IPS-NIHi7 (cell line): ENCODE measurements around the gene PROSER3.
A peak's percentile ranks its signal among the peaks of the same experiment; 100 is the strongest.

Experiments used
- DNase-seq: peaks from one replicate; pipeline ENCODE4 v3.0.0; 2012; ENCODE audit warnings: mixed read lengths; ENCODE audit errors: extremely low spot score

PROSER3 gene

GRCh38 chr19:35775298-35776101 is 17.5 kb downstream of the PROSER3 start, which contains the start of gene ARHGAP33:
Gene ARHGAP33, plus strand, starts transcription at chr19:35775564. Its CDS starts 95 bp downstream, at chr19:35775659.
- peak; percentile 97 for DNase-seq

- no peak for DNase-seq
These were observed 18.3 kb downstream of the PROSER3 start for GRCh38 chr19:35776102-35776788.

- DNase-seq: peak; percentile 56
These were observed 19.3 kb downstream of the PROSER3 start for GRCh38 chr19:35777086-35777841.

- DNase-seq: no peak
These were observed 20.0 kb downstream of the PROSER3 start for GRCh38 chr19:35777961-35778360.

GRCh38 chr19:35779033-35779432 is 21.1 kb downstream of the PROSER3 start:
- no peak for DNase-seq

- DNase-seq: no peak
These were observed 22.1 kb downstream of the PROSER3 start for GRCh38 chr19:35780058-35780457.

- no peak for DNase-seq
These were observed 22.7 kb downstream of the PROSER3 start for GRCh38 chr19:35780717-35781116.

GRCh38 chr19:35781650-35782049 is 23.7 kb downstream of the PROSER3 start:
- DNase-seq: no peak

GRCh38 chr19:35782589-35782988 is 24.6 kb downstream of the PROSER3 start:
- DNase-seq: no peak

GRCh38 chr19:35783469-35784434 is 25.8 kb downstream of the PROSER3 start:
- peak; percentile 59 for DNase-seq

- DNase-seq: peak; percentile 93
These were observed 26.7 kb downstream of the PROSER3 start for GRCh38 chr19:35784503-35785338.

GRCh38 chr19:35785339-35785627 is 27.3 kb downstream of the PROSER3 start:
- no peak for DNase-seq

- no peak for DNase-seq
These were observed 28.6 kb downstream of the PROSER3 start for GRCh38 chr19:35786299-35787160.

GRCh38 chr19:35787227-35787799 is 29.3 kb downstream of the PROSER3 start:
- DNase-seq: no peak

GRCh38 chr19:35788205-35788960 is 30.4 kb downstream of the PROSER3 start:
- no peak for DNase-seq

- no peak for DNase-seq
These were observed 31.4 kb downstream of the PROSER3 start for GRCh38 chr19:35789195-35789977.
